Glomerular endothelial cell (primary cell): Measurements from ENCODE around the gene XAGE2. TPM values are rescaled to one million over a fixed set of nuclear protein-coding genes. Genes with fewer than 3 reads are reported as not detected.
"Not testable (repeated sequence)": the region's sequence is repeated elsewhere in the genome, so short reads cannot be mapped to it uniquely, and the experiment has no call there.

Source experiments
- DNase-seq: peaks from one replicate; pipeline ENCODE4 v3.0.0-alpha.2; 2011; ENCODE audit warnings: low read depth, low spot score; ENCODE audit errors: extremely low read depth
- total RNA-seq: library from RNA; depleted of rRNA; stranded (reverse); fragments of >200 nt; gene quantifications from 2 replicates; pipeline ENCODE4 v1.2.3, GENCODE V29; 2015

The XAGE2 gene, protein sequence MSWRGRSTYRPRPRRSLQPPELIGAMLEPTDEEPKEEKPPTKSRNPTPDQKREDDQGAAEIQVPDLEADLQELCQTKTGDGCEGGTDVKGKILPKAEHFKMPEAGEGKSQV
- not detected in 2 replicates for total RNA-seq

DNA sequence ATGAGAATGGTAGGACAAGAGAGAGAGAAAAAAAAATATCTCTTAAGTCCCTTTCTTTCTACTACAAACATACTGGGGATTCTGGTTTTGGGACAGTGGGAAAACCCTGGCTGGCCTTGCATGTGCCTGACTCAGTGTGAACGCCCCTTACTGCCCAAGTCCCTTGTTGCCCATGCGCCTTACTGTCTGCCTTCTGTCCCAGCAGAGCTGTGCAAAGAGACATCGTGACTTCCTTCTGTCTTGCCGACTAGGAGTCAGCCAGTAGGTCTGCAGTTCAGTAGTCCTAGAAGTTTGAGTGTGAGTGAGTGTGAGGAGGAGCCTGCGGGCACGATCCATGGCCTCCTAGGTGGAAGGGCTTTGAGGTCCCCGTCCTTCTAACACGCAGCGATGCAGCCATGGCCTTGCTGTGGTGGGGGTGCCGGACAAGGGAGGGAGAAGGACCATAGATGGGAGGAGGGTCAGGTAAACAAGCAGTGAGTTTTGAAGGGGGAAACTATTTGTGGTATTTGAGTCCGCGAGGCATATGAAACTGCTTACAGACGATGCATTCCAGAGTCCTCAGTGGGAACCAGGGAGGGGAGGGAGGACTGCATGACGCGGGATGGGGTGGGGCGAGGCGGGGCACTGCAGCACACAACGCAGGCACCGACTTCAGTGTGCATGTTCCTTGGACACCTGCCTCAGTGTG lies at the start of gene XAGE2:
Gene XAGE2, plus strand, starts transcription at position 654 of the 688 bp plus-strand sequence. CDS start 994 bp downstream, outside the sequence.
- DNase-seq: no peak

DNA sequence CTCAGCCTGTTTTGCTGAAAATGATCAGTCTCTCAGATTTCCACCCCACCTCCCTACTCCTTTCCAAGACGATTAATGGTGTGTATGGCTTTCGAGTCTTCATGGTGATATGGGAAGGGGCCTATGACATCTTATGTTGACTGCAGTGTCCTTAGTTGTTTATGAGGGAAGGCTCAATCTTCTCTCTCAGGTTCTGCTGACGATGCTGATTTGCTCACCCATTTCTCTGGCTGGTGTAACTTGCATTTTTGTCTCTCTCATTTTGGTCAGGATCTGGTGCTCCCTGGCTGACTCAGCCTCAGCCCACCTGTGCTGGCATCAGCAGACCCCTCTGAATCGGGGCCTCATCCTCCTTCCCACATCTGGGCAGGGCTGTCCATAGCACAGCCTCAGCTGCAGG lies 31.4 kb upstream of the XAGE2 start:
- DNase-seq: no peak

DNA sequence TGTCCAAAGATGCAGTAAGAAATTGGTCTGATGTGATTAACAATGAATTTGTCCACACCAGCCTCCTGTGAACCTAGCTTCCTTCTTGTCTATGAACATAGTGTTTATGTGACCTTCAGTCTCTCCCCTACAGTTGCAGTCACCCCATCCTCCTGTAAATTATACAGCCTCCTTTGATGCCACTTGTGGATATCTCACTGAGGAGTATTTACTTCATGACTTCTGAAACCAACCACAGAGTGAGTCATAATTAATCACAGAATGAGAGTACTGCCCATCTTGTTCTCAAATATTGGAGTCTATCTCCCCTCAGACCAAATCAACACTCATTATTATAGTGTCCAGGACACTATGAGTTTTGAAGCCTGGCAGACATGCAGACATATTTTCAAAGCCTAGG lies 27.3 kb upstream of the XAGE2 start:
- no peak for DNase-seq

DNA sequence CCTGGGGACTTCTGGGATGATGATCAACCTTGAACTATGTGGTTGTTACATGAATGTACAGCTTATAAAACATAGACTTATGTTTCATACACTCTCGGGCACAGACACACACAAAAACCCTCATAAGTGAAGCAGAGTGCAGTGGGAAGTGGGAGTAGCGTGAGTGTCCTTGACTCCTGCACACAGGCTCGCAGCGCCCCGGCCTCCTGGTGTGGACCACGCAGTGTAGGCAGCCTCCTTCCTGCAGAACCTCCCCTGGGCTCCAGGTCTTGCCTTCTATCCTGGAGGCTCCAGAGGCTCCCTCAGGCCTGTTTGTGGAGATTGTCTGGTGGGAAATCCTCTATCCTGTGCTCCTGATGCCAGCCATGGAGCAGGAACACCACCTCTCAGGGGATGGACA lies 25.7 kb upstream of the XAGE2 start:
- DNase-seq: not testable (repeated sequence)

DNA sequence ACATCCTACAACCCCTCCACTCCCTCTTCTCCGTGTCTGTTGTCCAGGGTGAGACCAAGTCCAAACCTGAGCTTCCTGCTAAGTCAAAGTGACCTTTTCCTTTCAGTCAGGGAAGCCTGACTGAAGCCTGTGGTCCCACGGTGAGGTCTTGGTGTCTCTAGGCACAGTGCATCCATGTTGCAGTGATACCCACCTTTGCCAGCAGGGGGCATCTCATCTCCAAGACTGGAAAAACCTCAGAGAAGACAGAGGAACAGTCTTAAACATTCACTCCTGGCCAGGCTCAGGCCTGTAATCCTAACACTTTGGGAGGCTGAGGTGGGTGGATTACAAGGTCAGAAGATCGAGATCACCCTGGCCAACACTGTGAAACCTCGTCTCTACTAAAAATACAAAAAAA lies 23.4 kb upstream of the XAGE2 start:
- peak; percentile 14 for DNase-seq

DNA sequence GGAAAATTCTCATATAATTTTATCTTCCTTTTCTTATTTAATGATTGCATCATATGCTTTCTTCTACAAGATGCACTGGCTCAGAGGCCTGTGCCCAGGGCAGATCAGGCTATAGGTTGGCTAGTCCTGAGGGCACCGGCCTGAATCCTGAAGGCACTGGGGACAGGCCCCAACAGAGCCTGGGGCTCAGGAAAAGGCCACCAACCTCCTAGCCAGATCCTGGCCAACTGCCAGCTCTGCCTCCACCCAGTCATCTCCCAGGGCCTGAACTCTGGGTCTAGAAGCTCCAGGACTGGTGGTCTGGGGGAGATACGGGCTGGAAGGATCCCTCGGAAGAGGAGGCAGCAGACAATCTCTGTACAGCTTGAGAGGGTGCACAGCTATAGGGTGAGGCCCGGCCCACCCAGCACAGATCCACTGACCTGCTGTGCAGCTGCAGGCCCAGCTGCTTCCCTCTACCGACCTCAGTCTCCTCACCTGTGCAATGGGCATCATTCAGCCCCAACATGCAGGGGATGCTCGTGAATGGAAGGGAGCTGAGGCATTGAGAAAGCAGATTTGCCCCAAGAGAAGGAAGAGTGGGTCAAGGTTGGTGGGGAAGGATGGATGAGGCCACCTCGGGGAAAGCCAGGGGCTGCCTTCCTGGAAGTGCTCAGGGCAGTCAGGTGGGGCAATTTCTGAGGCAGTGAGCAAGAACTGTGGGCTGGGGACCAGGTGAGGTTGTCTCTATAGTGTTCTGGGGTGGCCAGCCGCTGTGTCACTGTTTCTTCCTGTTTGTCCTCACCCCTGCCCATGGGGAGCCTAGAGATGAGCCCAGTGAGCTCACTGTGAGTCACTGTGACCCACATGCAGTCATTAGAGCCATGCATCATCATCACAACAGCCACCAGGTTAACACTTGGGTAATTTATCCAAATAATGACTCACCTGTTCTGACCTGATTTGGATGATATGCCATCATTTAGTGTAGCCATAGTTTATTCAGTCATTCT lies 22.4 kb upstream of the XAGE2 start:
- DNase-seq: no peak

DNA sequence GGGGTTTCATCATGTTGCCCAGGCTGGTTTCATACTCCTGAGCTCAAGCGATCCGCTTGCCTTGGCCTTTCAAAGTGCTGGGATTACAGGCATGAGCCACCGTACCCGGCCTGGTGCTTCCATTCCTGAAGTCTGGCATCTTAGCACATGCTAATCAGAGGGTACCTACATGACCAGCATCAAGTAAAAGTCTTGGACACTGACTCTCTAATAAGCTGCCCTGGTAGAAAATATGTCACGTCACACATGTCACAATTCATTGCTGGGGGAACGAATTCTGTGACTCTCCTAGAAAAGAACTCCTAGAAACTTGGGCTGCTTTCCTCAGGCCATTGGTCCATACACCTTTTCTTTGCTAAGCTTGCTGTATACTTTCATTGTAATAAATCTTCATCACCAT lies 19.1 kb upstream of the XAGE2 start:
- DNase-seq: no peak

DNA sequence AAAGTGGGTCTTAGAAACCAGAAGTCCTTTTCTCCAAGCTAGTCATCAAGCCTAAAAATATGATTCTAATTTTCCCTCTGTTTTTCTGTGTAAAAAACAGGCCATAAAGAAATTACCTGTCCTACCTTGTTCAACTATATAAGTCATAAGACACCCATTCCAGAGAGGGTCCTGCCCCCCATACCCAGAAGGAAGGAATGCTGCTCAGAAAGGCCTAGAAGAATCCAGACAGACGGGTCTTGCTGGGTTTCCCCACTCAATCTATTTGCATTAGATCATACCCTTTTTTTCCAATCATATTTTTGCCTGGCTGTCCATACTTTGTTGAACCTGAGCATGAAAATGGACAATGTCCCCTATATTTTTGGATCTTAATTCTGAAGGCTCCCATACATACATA lies 16.3 kb upstream of the XAGE2 start:
- no peak for DNase-seq

DNA sequence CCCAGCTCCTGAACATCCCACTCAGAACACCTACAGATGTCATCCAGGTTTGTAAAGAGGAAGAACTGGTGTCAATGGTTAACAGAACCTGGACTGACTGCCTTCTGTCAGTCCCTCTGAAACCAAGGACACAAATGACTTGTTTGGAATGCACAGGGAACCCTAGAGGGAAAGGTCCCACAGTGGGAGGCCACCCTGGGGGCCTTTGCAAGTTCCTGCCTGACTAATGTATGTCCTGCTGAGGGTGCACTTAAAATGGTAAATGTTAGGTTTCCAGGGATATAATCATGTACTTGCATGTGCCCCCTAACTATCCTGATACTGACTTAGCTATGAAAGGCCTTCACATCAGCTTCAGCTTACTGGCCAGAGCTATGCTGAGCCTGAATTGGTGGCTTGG lies 15.0 kb upstream of the XAGE2 start:
- DNase-seq: no peak

DNA sequence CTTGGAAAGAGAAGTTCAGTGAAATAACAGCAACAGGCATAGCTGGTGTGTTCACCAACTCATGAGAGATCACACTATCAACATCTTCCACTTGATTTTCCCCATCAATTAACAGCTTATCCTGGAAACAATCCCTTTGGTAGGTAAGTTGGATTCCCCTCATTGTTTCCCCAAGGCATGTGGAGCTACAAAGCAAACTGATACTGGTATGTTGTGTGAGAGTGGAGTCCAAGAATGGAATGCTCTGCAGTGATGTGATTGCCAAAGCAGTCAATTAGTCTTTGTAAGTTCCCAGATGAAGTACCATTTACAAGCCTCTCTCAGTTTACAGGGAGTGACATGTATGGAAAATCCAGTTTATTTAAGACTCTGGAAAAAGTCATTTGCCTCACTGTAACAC lies 13.7 kb upstream of the XAGE2 start:
- DNase-seq: no peak

DNA sequence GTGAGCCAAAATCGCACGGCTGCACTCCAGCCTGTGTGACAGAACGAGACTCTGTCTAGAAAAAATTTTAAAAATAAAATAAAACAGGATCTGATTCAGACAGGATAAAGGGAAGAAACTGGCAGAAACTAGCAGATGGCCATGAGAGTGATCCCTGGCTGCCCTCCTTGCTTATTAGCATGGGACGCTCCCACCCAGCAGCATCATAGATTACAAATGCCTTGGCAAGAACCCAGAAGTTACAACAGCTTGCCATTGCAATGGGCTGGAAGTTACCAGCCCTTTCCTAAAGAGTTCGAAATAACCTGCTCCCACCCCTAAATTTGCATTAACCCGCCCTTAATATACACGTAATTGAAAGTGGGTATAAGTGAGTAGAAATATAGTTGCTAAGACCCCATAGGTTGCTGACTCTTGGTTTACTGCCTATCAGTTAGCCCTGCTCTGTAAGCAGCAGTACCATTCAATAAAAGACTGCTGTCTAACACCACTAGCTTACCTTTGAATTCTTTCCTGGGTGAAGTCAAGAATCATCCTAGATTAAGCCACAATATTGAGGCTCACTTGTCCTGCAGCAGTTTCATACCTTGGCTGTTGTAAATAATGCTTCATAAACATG lies 9.1 kb upstream of the XAGE2 start:
- no peak for DNase-seq

DNA sequence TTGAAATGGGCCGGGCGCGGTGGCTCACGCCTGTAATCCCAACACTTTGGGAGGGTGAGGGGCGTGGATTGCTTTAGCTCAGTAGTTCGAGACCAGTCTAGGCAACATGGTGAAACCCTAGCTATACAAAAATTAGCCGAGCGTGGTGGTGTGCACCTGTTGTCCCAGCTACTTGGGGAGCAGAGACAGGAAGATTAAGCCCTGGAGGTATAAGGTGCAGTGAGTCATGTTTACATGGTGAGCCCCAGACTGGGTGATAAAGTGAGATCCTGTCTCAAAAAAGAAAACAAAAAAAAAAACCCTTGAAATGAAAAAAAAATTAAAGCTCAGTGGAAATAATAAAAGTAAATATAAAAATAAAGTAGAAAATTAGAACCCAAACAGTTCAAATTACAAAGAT lies 6.9 kb upstream of the XAGE2 start:
- DNase-seq: no peak

DNA sequence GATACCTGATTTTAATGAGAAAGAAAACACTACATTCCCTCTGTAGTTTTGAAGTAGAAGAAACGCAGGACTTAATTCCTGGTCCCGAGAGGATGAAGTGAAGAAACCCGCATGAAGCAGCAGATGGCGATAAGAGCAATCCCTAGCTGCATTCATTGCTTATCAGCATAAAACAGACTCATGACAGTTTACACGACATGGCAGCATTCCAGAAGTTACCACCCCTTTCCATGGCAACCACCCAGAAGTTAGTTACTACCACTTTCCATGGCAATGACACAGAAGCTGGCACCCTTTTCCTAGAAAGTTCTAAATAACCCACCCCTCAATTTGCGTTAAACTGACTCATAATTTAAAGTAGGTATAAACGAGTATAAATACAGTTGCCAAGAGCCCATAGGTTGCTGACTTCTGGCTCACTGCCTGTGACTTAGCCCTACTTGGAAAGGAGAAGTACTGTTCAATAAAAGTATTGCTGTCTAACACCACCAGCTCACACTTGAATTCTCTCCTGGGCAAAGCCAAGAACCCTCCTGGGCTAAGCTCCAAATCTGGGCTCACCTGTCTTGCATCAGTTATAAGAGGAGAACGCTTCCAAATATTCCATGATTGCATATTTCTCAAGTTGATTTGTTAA lies 5.5 kb upstream of the XAGE2 start:
- no peak for DNase-seq

DNA sequence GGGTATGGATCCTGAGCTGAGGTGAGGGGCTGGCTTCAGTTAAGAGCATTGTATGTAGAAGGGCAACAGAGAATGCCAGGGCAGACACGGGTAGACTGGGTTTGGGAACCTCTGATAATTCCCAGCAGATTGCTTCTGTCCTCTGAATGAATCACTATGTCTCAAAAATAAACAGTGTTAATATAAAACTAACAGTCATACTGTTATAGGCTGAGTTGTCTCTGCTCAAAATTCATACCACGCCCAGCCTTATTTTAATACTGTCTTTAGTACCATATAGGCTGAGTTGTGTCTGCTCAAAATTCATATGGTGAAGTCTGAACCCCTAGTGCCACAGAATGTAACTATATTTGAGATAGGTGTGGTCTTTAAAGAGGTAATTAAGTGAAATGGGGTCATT lies 10.0 kb downstream of the XAGE2 start:
- no peak for DNase-seq

DNA sequence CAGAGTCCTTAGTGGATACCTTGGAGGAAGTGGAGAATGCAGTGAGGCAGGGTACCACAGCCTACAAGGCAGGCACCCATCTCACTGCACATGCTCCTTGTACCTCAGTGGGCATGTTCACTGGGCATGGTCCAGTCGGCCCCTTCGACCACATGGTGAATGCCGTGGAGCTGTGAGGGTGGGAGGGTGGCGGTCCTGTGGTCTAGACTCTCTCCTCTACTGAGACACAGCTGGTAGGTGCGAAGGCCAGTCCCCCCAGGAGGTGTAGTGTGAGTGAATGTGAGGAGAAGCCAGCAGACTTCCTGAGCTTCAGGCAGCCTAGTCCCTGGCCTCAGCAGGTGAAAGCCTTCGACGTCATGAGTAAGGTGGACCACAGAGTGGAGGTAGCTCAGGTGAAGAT lies 12.2 kb downstream of the XAGE2 start:
- no peak for DNase-seq

DNA sequence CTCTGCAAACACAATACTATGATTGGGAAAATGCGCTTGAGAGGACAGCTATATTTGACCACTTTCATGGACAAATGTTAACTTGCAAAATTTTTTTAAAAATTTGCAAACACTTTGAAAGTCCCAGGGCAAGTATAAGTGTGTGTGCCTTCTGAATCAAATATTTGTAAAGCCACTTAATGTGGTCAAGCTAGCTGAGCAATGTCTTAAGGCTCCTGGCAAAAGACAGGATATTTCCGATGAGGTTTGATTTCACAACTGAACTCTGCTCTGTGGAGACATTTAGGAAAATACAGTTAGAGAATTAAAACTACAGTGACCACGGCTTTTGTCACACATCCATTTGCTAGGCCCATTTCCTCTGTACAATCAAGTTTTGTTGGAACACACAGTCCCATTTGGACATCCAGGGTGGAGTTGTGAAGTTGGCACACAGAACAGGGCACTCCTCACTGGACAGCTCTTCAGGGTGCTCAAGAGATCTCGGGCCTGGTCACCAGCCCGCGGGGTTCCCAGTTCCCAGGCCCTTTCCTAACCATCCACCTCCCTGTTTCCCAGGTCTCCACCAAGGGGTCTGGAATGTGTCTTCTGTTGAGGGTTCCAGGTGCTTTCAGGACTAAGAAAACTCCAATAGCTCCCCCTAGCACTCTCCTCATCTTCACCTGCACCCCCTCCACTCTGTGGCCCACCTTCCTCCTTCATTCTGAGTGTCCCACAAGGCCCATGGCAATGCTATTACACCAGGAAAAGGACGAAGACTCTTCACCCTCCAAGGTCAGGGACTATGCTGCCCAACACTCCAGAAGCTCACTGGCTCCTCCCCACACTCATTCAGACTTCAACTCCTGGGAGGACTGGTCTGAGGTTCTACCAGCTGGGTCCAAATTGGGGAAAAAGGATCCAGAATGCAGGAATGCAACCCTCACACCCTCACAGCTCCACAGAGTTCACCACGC lies 41.9 kb downstream of the XAGE2 start:
- no peak for DNase-seq

DNA sequence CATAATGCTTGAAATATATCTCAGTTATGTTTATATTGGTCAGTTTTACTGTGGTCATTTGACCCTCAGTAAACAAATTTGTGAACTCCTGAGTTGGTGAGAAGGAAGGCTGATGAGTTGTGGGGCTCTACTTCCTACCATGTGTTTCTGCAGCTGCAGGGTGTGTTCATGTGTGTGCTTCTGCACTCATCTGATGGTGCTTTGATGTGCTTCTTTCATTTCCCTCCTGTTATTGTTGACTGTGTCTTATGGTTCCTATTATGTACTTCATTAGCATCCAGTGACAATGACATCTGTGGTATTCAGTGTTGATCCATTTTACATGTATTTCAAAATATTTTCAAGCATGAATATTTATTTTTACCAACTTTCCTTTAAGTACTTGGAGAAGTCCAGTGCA lies 46.5 kb downstream of the XAGE2 start:
- DNase-seq: no peak

DNA sequence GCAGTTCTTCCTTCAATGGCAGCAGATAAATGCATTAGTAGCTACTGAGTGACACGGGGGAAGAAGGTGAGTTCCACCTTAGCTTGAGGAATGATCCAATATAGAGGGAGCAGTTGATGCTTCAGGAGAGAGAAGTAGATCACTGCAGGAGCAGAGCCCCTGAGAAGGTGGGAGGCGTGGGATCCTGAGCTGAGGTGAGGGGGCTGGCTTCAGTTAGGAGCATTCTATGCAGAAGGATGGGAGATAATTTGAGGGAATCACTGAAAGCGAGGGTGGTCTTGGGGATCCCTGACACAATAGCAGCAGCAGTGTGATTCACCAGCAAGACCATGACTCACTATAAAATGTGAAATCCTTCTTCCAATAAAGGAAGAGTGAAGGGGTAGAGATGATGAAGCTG lies 48.0 kb downstream of the XAGE2 start:
- no peak for DNase-seq

DNA sequence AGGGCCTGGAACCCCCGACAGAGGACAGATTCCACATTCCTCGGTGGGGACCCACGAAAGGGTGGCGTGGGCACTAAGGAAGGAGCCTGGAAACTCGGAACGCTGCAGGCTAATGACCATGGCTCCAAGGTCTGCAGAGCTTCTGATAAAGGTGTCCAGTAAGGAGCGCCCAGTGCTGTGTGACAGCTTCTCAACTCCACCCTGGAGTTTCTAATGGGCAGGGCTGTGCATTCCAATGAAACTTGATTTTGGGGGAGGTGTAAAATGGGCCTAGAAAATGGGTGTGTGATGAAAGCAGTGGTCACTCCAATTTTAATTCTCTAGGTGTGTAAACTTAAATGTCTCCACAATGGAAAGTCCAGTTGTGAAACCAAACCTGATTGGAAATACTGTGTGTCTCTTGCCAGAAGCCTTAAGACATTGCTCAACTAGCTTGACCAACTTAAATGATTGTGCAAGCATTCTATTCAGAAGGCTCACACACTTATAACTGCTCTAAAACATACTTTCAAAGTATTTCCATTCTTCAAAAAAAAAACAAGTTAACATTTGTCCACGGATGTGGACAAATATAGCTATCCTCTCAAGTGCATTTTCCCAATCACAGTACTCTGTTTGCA lies 52.1 kb downstream of the XAGE2 start:
- no peak for DNase-seq
